Neural cell (in vitro differentiated cells): Measurements from ENCODE around the gene KRT3.

Source experiments
- CTCF ChIP-seq: fragments of 450-650 bp; IDR thresholded peaks from 2 replicates; pipeline ENCODE4 v1.5.1; 2014; ENCODE audit warnings: antibody characterized with exemption, mild to moderate bottlenecking, moderate library complexity; ENCODE audit not compliant: poor library complexity, severe bottlenecking
- EZH2 ChIP-seq: fragments of 200-600, 300-800 bp; shearing (Covaris generic), sonication (generic); IDR thresholded peaks from 2 replicates; pipeline ENCODE4 v1.6.1; 2014; ENCODE audit warnings: antibody characterized with exemption, low read length, borderline replicate concordance, mild to moderate bottlenecking; ENCODE audit not compliant: insufficient read depth, poor library complexity, severe bottlenecking
- MXI1 ChIP-seq: fragments of 450-650 bp; conservative IDR thresholded peaks from 2 replicates; pipeline ENCODE4 v1.6.1; 2014; ENCODE audit warnings: antibody characterized with exemption, mild to moderate bottlenecking; ENCODE audit not compliant: poor library complexity, severe bottlenecking
- POLR2AphosphoS5 ChIP-seq: IDR thresholded peaks from 2 replicates; pipeline ENCODE4 v1.6.1; 2012
- RAD21 ChIP-seq: fragments of 450-650 bp; conservative IDR thresholded peaks from 2 replicates; pipeline ENCODE4 v1.6.1; 2014; ENCODE audit warnings: antibody characterized with exemption, mild to moderate bottlenecking, moderate library complexity
- REST ChIP-seq: IDR thresholded peaks from 2 replicates; pipeline ENCODE4 v1.6.1; 2012; ENCODE audit warnings: borderline replicate concordance
- SMC3 ChIP-seq: fragments of 450-650 bp; conservative IDR thresholded peaks from 2 replicates; pipeline ENCODE4 v1.6.1; 2014; ENCODE audit warnings: antibody characterized with exemption, mild to moderate bottlenecking, moderate library complexity; ENCODE audit not compliant: poor library complexity
- TAF1 ChIP-seq: IDR thresholded peaks from 2 replicates; pipeline ENCODE4 v1.6.1; 2012; ENCODE audit warnings: low read depth

- no peak for TF ChIP-seq CTCF
- no peak for TF ChIP-seq RAD21
- TF ChIP-seq TAF1 = no peak
- no peak for TF ChIP-seq POLR2AphosphoS5
- TF ChIP-seq REST = no peak
- TF ChIP-seq MXI1 = no peak
- TF ChIP-seq EZH2 = no peak
- no peak for TF ChIP-seq SMC3
Observed at GRCh38 chr12:52819731-52820510, 24.0 kb upstream of the KRT3 start.
